HL-60 (cell line): ENCODE results near the gene DAGLA.

Source experiments
- DNase-seq, 2 experiments: peaks; one replicate each; pipeline ENCODE4 v3.0.0-alpha.2; 2010 to 2020; ENCODE audit warnings: low read depth in 1 of 2, low spot score in 1 of 2
- H3K27ac ChIP-seq: fragments of 250-450 bp; sonication (Bioruptor Pico); replicated peaks from 2 replicates; pipeline ENCODE4 v1.5.1; 2020; ENCODE audit warnings: mild to moderate bottlenecking, moderate library complexity
- H3K27me3 ChIP-seq: fragments of 250-450 bp; sonication (Bioruptor Pico); 2 replicates; pipeline ENCODE4 v1.5.1; 2021; ENCODE audit warnings: mild to moderate bottlenecking, moderate library complexity; ENCODE audit not compliant: insufficient read depth, poor library complexity, severe bottlenecking
- H3K4me3 ChIP-seq: replicated peaks from 2 replicates; pipeline ENCODE4 v1.5.1; 2011; ENCODE audit warnings: mild to moderate bottlenecking, control low read depth, low read length; ENCODE audit not compliant: insufficient read depth
- CTCF ChIP-seq: IDR thresholded peaks from one replicate; pipeline ENCODE4 v1.5.1; 2011; ENCODE audit warnings: low read length, control low read depth, inconsistent platforms; ENCODE audit not compliant: insufficient read depth
- GABPA ChIP-seq: IDR thresholded peaks from 2 replicates; pipeline ENCODE4 v1.6.1; 2012; ENCODE audit warnings: low read depth
- POLR2AphosphoS5 ChIP-seq: IDR thresholded peaks from 2 replicates; pipeline ENCODE4 v1.6.1; 2012; ENCODE audit warnings: low read depth
- REST ChIP-seq: IDR thresholded peaks from 2 replicates; pipeline ENCODE4 v1.6.1; 2012; ENCODE audit warnings: low read depth; ENCODE audit not compliant: insufficient replicate concordance
- SPI1 ChIP-seq: IDR thresholded peaks from 2 replicates; pipeline ENCODE4 v1.6.1; 2012; ENCODE audit warnings: low read depth, mild to moderate bottlenecking, borderline replicate concordance

DAGLA gene

GRCh38 chr11:61683961-61684869 is 4.0 kb downstream of the DAGLA start:
- Histone ChIP-seq H3K27me3 (peaks cover 35% of the 10 kb centered on the region), H3K27ac (no peak overlapping the region), H3K4me3 (no peak overlapping the region)
- DNase-seq: no peak
- TF ChIP-seq SPI1 (no peak), GABPA (no peak), REST (no peak)

DNA sequence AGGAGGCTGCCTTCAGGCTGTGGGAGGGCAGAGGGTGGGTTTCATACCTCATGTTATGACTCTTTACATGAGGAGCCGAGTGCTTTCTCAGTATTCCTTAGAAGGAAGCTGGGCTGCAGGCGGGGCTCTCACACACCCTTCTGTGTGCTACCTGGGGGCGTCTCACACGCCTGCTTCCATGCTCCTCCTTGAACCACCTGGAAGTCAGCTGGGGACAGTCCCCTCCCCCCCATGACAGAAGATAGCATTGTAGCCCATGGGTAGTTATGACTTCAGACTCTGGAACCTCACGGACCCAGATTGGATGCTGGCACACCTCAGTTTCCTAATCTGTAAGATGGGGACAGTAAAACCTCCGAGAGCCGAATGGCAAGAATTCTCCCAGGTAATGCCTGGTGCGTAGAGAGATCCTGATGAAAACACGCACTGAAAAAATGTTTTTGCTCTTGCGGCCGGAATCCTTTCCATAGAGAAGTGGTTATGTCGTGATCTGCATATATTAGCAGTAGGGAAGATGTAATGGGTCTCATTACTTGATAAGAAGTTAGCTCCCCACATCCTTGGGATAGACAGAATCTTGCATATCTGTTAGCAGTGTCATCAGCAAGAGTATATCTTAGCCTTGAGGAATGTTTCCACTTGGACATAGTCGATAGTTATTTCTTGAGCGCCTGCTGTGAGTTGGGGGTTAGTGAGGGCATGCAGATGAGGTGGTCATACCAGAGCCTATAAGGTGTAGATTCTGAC is 4.9 kb downstream of the DAGLA start:
- peaks cover 35% of the 10 kb centered on the region for H3K27me3 ChIP-seq
- H3K27ac ChIP-seq: no peak overlapping the region
- no peak overlapping the region for H3K4me3 ChIP-seq
- no peak for DNase-seq
- no peak for TF ChIP-seq SPI1
- TF ChIP-seq GABPA: no peak
- TF ChIP-seq CTCF: no peak
- TF ChIP-seq REST: no peak
- no peak for TF ChIP-seq POLR2AphosphoS5

GRCh38 chr11:61685617-61685967 is 5.4 kb downstream of the DAGLA start:
- DNase-seq: no peak
- Histone ChIP-seq H3K27me3 (peaks cover 35% of the 10 kb centered on the region), H3K27ac (no peak overlapping the region), H3K4me3 (no peak overlapping the region)
- no peak for TF ChIP-seq SPI1
- TF ChIP-seq REST: no peak
- no peak for TF ChIP-seq GABPA
- TF ChIP-seq CTCF: no peak
- TF ChIP-seq POLR2AphosphoS5: no peak
